AG10803 (cell line): ENCODE data around the gene TRIP4.
A peak's percentile ranks its signal among the peaks of the same experiment; 100 is the strongest.

ENCODE experiments used
- DNase-seq: peaks from one replicate; pipeline ENCODE4 v3.0.0; 2010; ENCODE audit warnings: low read depth
- H3K4me3 ChIP-seq: 2 replicates; pipeline ENCODE4 v1.5.1; 2011; ENCODE audit warnings: mild to moderate bottlenecking, low read length, control low read depth
- CTCF ChIP-seq: conservative IDR thresholded peaks from 2 replicates; pipeline ENCODE4 v1.5.1; 2011; ENCODE audit warnings: mild to moderate bottlenecking, low read length, control low read depth, inconsistent platforms

TRIP4 gene

GRCh38 chr15:64452988-64453688 lies 65.5 kb downstream of the TRIP4 start:
- TF ChIP-seq CTCF, result no peak
- no peak overlapping the region for H3K4me3 ChIP-seq
- DNase-seq, result peak; percentile 43

GRCh38 chr15:64453689-64454037 lies 66.0 kb downstream of the TRIP4 start:
- DNase-seq, result no peak

GRCh38 chr15:64454282-64454681 lies 66.6 kb downstream of the TRIP4 start:
- H3K4me3 ChIP-seq, result no peak overlapping the region

More at GRCh38 chr15:64453689-64454037, 66.0 kb downstream of the TRIP4 start:
- no peak overlapping the region for H3K4me3 ChIP-seq
- TF ChIP-seq CTCF, result no peak

GRCh38 chr15:64455961-64456371 lies 68.3 kb downstream of the TRIP4 start:
- H3K4me3 ChIP-seq, result no peak overlapping the region
- TF ChIP-seq CTCF, result no peak
- no peak for DNase-seq

More at GRCh38 chr15:64454282-64454681, 66.6 kb downstream of the TRIP4 start:
- DNase-seq, result no peak
- TF ChIP-seq CTCF, result no peak

GRCh38 chr15:64456634-64457108 lies 69.0 kb downstream of the TRIP4 start:
- DNase-seq, result no peak
- no peak for TF ChIP-seq CTCF
- H3K4me3 ChIP-seq, result no peak overlapping the region

- no peak for TF ChIP-seq CTCF
- no peak overlapping the region for H3K4me3 ChIP-seq
Measured at GRCh38 chr15:64459066-64459781, 71.6 kb downstream of the TRIP4 start.

More at GRCh38 chr15:64459066-64459781, 71.6 kb downstream of the TRIP4 start:
- no peak for DNase-seq
